Fibroblast of mammary gland (primary cell): ENCODE data around the gene IER3.

Experiments used
- DNase-seq: peaks from one replicate; pipeline ENCODE4 v3.0.0-alpha.2; 2010; ENCODE audit warnings: low read depth
- H3K4me3 ChIP-seq: 2 replicates; pipeline ENCODE4 v1.5.1; 2011; ENCODE audit warnings: low read depth, mild to moderate bottlenecking, low read length, moderate library complexity; ENCODE audit not compliant: control insufficient read depth
- TF ChIP-seq, protein P1 (sequence below): conservative IDR thresholded peaks from 2 replicates; pipeline ENCODE4 v1.5.1; 2011; ENCODE audit warnings: low read depth, low read length, inconsistent platforms; ENCODE audit not compliant: control insufficient read depth, insufficient read depth

Gene IER3

GRCh38 chr6:30754631-30755030 lies 10.3 kb upstream of the IER3 start:
- DNase-seq: peak; percentile 71
- TF ChIP-seq, protein P1, sequence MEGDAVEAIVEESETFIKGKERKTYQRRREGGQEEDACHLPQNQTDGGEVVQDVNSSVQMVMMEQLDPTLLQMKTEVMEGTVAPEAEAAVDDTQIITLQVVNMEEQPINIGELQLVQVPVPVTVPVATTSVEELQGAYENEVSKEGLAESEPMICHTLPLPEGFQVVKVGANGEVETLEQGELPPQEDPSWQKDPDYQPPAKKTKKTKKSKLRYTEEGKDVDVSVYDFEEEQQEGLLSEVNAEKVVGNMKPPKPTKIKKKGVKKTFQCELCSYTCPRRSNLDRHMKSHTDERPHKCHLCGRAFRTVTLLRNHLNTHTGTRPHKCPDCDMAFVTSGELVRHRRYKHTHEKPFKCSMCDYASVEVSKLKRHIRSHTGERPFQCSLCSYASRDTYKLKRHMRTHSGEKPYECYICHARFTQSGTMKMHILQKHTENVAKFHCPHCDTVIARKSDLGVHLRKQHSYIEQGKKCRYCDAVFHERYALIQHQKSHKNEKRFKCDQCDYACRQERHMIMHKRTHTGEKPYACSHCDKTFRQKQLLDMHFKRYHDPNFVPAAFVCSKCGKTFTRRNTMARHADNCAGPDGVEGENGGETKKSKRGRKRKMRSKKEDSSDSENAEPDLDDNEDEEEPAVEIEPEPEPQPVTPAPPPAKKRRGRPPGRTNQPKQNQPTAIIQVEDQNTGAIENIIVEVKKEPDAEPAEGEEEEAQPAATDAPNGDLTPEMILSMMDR: no peak
- no peak overlapping the region for H3K4me3 ChIP-seq

GRCh38 chr6:30752157-30752927 lies 8.0 kb upstream of the IER3 start:
- H3K4me3 ChIP-seq: no peak overlapping the region
- DNase-seq: peak; percentile 100

GRCh38 chr6:30750379-30750668 lies 6.0 kb upstream of the IER3 start:
- H3K4me3 ChIP-seq: no peak overlapping the region
- DNase-seq: no peak
- TF ChIP-seq, protein P1: no peak

More at GRCh38 chr6:30752157-30752927, 8.0 kb upstream of the IER3 start:
- TF ChIP-seq, protein P1: peak; percentile 9

- TF ChIP-seq, protein P1: no peak
- DNase-seq: no peak
- H3K4me3 ChIP-seq: no peak overlapping the region
Observed at GRCh38 chr6:30749554-30750378, 5.4 kb upstream of the IER3 start.

DNA sequence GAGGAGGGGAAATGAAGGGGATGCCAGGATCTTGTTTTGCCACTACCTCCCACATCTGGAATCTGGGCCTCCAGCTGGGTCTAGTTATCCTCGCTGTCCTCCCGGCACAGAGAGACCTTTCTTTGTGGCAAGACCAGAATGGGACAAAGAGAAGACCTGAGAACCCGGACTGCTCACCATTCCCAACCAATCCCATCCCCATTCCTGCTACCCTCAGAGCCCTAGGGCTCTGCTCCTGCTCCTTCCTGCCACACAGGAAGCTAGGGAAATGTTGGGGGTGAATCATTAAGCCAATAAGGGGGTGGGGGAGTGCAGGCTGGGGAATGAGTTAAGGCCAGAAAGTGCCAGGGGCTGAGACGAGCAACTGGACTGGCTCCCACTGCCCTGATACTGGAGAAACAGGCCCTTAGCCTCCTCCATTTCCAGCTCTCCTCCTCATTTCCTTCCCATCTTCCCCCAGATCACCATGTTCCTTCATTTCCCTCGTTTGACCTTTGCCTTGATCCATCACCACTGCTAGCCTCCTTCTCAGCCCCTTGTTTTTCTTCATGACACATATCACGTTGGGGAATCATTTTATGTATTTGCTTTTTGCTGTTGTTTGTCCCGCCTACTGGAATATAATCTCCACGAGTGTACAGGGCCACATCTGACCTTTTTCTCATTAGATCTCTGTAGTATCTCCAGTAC lies 4.6 kb upstream of the IER3 start:
- TF ChIP-seq, protein P1: no peak
- no peak overlapping the region for H3K4me3 ChIP-seq
- peak; percentile 51 for DNase-seq

GRCh38 chr6:30747902-30748769 lies 3.8 kb upstream of the IER3 start:
- TF ChIP-seq, protein P1: no peak
- no peak overlapping the region for H3K4me3 ChIP-seq
- DNase-seq: no peak
